GM18951 (cell line): Measurements from ENCODE around the gene PAGE2.
"Not testable (repeated sequence)": the region's sequence is repeated elsewhere in the genome, so short reads cannot be mapped to it uniquely, and the experiment has no call there.

ENCODE experiments used
- POLR2A ChIP-seq: IDR thresholded peaks from 4 replicates; pipeline ENCODE4 v1.6.1; 2011; ENCODE audit warnings: mild to moderate bottlenecking; ENCODE audit not compliant: insufficient read length, insufficient read depth; ENCODE audit errors: extremely low read depth
- in situ Hi-C: fragments of 300-500 bp; cut with MboI; formaldehyde crosslinking; loops from one replicate; pipeline ENCODE4 v1.12.0; 2022; ENCODE audit warnings: low sequenced_read_pairs, mixed read lengths, inconsistent platforms; ENCODE audit not compliant: unreplicated experiment

Gene PAGE2

GRCh38 chrX:55088795-55089489 lies at the start of gene PAGE2:
PAGE2 (plus strand) TSS chrX:55089018; CDS start chrX:55090021, 1,003 bp downstream.
- no peak for TF ChIP-seq POLR2A
- in situ Hi-C loops, result no loop called here

- no peak for TF ChIP-seq POLR2A
- in situ Hi-C loops, result no loop called here
Measured at GRCh38 chrX:55039471-55039870, 49.3 kb upstream of the PAGE2 start.

GRCh38 chrX:55041514-55041913 lies 47.3 kb upstream of the PAGE2 start:
- no peak for TF ChIP-seq POLR2A
- in situ Hi-C loops, result no loop called here

- in situ Hi-C loops, result not testable (repeated sequence)
Measured at GRCh38 chrX:55050599-55050998, 38.2 kb upstream of the PAGE2 start.

GRCh38 chrX:55056820-55057674 lies 31.8 kb upstream of the PAGE2 start:
- no peak for TF ChIP-seq POLR2A
- in situ Hi-C loops, result no loop called here

- in situ Hi-C loops, result no loop called here
- TF ChIP-seq POLR2A, result no peak
Measured at GRCh38 chrX:55057675-55058249, 31.1 kb upstream of the PAGE2 start.

GRCh38 chrX:55067180-55067579 lies 21.6 kb upstream of the PAGE2 start:
- in situ Hi-C loops, result not testable (repeated sequence)

GRCh38 chrX:55072286-55072685 lies 16.5 kb upstream of the PAGE2 start:
- in situ Hi-C loops, result no loop called here
- no peak for TF ChIP-seq POLR2A

GRCh38 chrX:55074851-55075467 lies 13.9 kb upstream of the PAGE2 start, which contains the start of gene PAGE2B:
PAGE2B (plus strand) TSS chrX:55075030; CDS start chrX:55076042, 1,012 bp downstream.
- no peak for TF ChIP-seq POLR2A
- in situ Hi-C loops, result no loop called here

- TF ChIP-seq POLR2A, result no peak
- in situ Hi-C loops, result no loop called here
Measured at GRCh38 chrX:55098691-55099090, 9.9 kb downstream of the PAGE2 start.

GRCh38 chrX:55099162-55099561 lies 10.3 kb downstream of the PAGE2 start:
- in situ Hi-C loops, result no loop called here
- TF ChIP-seq POLR2A, result no peak

- in situ Hi-C loops, result no loop called here
Measured at GRCh38 chrX:55102754-55103153, 13.9 kb downstream of the PAGE2 start.

GRCh38 chrX:55107262-55107661 lies 18.4 kb downstream of the PAGE2 start:
- in situ Hi-C loops, result no loop called here
- no peak for TF ChIP-seq POLR2A

More at GRCh38 chrX:55102754-55103153, 13.9 kb downstream of the PAGE2 start:
- no peak for TF ChIP-seq POLR2A
